Endothelial cell of umbilical vein (primary cell): ENCODE data around the gene KCTD7. TPM values are rescaled to one million over a fixed set of nuclear protein-coding genes. Genes with fewer than 3 reads are reported as not detected.

Source experiments
- BruUV-seq: library from RNA; stranded (reverse); fragments of 400-500 nt; replicated peaks from 2 replicates; lab custom pipeline; 2021; lab: Mats Ljungman, UMichigan
- CTCF ChIA-PET: fragments of 300-600, 350-600 bp; sonication (Branson Sonifier 250); formaldehyde crosslinking; loops from one replicate; lab custom pipeline; 2021; ENCODE audit warnings: antibody characterized with exemption, inconsistent platforms; lab: Charles Lee
- POLR2A ChIA-PET: fragments of 300-600, 350-600 bp; sonication (Branson Sonifier 250); formaldehyde crosslinking; loops from one replicate; lab custom pipeline; 2021; ENCODE audit warnings: antibody characterized with exemption, inconsistent platforms; lab: Charles Lee
- DNase-seq: peaks from one replicate; pipeline ENCODE4 v3.0.0-alpha.2; 2011; ENCODE audit warnings: low read depth, low spot score
- FAIRE-seq: peaks from 2 replicates; lab custom pipeline; 2011; peaks lifted over from hg19 to GRCh38; lab: Jason Lieb, UNC
- H2AFZ ChIP-seq: 2 replicates; pipeline ENCODE4 v1.6.0; 2012; ENCODE audit warnings: low read depth, low read length, control low read depth, inconsistent platforms
- H3K27ac ChIP-seq: 2 replicates; pipeline ENCODE4 v1.5.1; 2011; ENCODE audit warnings: low read depth, mild to moderate bottlenecking, control low read depth, low read length, moderate library complexity; ENCODE audit not compliant: insufficient read depth
- H3K27me3 ChIP-seq, 2 experiments: 2 replicates each; pipeline versions ENCODE4 v1.6.0 to v1.6.1; 2011; ENCODE audit warnings: low read length in 2 of 2, mixed read lengths in 1 of 2; ENCODE audit not compliant: control insufficient read depth in 2 of 2, insufficient read depth in 2 of 2
- H3K36me3 ChIP-seq, 2 experiments: 2 replicates in 1 of 2; 3 replicates in 1 of 2; pipeline ENCODE4 v1.5.1; 2011; ENCODE audit warnings: low read length in 2 of 2, mild to moderate bottlenecking in 1 of 2, moderate library complexity in 1 of 2; ENCODE audit not compliant: control insufficient read depth in 2 of 2, insufficient read depth in 2 of 2; ENCODE audit errors: extremely low read depth in 1 of 2
- H3K4me1 ChIP-seq: 3 replicates; pipeline ENCODE4 v1.5.1; 2011; ENCODE audit warnings: mild to moderate bottlenecking, low read length; ENCODE audit not compliant: control insufficient read depth, insufficient read depth; ENCODE audit errors: extremely low read depth
- H3K4me2 ChIP-seq: 2 replicates; pipeline ENCODE4 v1.6.1; 2011; ENCODE audit warnings: low read length, control low read depth, mixed read lengths; ENCODE audit not compliant: insufficient read depth
- H3K4me3 ChIP-seq, 3 experiments: fragments of 200-600 bp in 1 of 3; sonication (generic), shearing (Covaris generic) in 1 of 3; replicated peaks in 1 of 3; 2 replicates each; pipeline ENCODE4 v1.5.1; 2011 to 2016; ENCODE audit warnings: control low read depth in 3 of 3, low read length in 3 of 3, mild to moderate bottlenecking in 2 of 3, inconsistent platforms in 1 of 3, low read depth in 1 of 3, moderate library complexity in 1 of 3; ENCODE audit not compliant: insufficient read depth in 1 of 3
- H3K79me2 ChIP-seq: 2 replicates; pipeline ENCODE4 v1.6.0; 2012; ENCODE audit warnings: low read length, inconsistent platforms; ENCODE audit not compliant: control insufficient read depth, insufficient read depth
- H3K9ac ChIP-seq: replicated peaks from 2 replicates; pipeline ENCODE3; 2011; ENCODE audit warnings: low read length, control low read depth; ENCODE audit not compliant: insufficient read depth; ENCODE audit errors: extremely low read depth
- H3K9me1 ChIP-seq: replicated peaks from 3 replicates; pipeline ENCODE4 v1.6.0; 2011; ENCODE audit warnings: mild to moderate bottlenecking, low read length; ENCODE audit not compliant: control insufficient read depth, insufficient read depth; ENCODE audit errors: extremely low read depth
- H3K9me3 ChIP-seq: replicated peaks from 2 replicates; pipeline ENCODE4 v1.5.1; 2012; ENCODE audit warnings: low read length, inconsistent platforms; ENCODE audit not compliant: control insufficient read depth, insufficient read depth
- H4K20me1 ChIP-seq: replicated peaks from 2 replicates; pipeline ENCODE3; 2011; ENCODE audit warnings: mild to moderate bottlenecking, low read length; ENCODE audit not compliant: control insufficient read depth, insufficient read depth; ENCODE audit errors: extremely low read depth
- CTCF ChIP-seq, 2 donors: IDR thresholded peaks; 1 replicate in 1 of 2; 2 replicates in 1 of 2; pipeline ENCODE4 v1.5.1; 2011; ENCODE audit warnings: low read length in 2 of 2, mild to moderate bottlenecking in 2 of 2, moderate library complexity in 2 of 2, control low read depth in 1 of 2, inconsistent platforms in 1 of 2, low read depth in 1 of 2; ENCODE audit not compliant: insufficient read depth in 1 of 2; ENCODE audit errors: extremely low read depth in 1 of 2
- FOS ChIP-seq: IDR thresholded peaks from 2 replicates; pipeline ENCODE4 v1.6.1; 2011; ENCODE audit warnings: mild to moderate bottlenecking, low read length, moderate library complexity, borderline replicate concordance; ENCODE audit not compliant: insufficient read depth
- JUN ChIP-seq: IDR thresholded peaks from 2 replicates; pipeline ENCODE4 v1.6.1; 2011; ENCODE audit warnings: borderline replicate concordance, low read depth; ENCODE audit not compliant: insufficient read length, insufficient read depth
- MYC ChIP-seq: IDR thresholded peaks from one replicate; pipeline ENCODE4 v1.6.1; 2011; ENCODE audit warnings: mild to moderate bottlenecking, low read depth, low read length
- POLR2A ChIP-seq: IDR thresholded peaks from 2 replicates; pipeline ENCODE4 v1.6.1; 2012; ENCODE audit warnings: low read depth, mild to moderate bottlenecking, control low read depth, low read length
- POLR2AphosphoS5 ChIP-seq: IDR thresholded peaks from 2 replicates; pipeline ENCODE4 v1.6.1; 2012; ENCODE audit warnings: low read depth, mild to moderate bottlenecking, control low read depth, low read length, moderate library complexity; ENCODE audit not compliant: insufficient read depth
- dilution Hi-C: fragments of 300-500 bp; cut with MboI; formaldehyde crosslinking; loops from one replicate; pipeline ENCODE4 v1.15.0; 2019; ENCODE audit warnings: low sequenced_read_pairs; ENCODE audit not compliant: extremely low pct_ligation_motif_present
- intact Hi-C: fragments of 100-400 bp; cut with micrococcal nuclease; formaldehyde crosslinking; loops from one replicate; pipeline ENCODE4 v1.10.0; 2022
- polyA plus RNA-seq, 4 experiments: library from polyadenylated mRNA; depleted of rRNA in 3 of 4; stranded (reverse) in 3 of 4; unstranded in 1 of 4; fragments of >200 nt; gene quantifications; 2 replicates each; pipeline versions ENCODE4 v1.2.1 to v1.2.3, GENCODE V29; 2011 to 2012; ENCODE audit warnings: missing spikeins in 1 of 4
- total RNA-seq: library from RNA; stranded (reverse); gene quantifications from 2 replicates; pipeline ENCODE4 v1.2.3, GENCODE V29; 2021
- TF ChIP-seq, protein P1 (sequence below): IDR thresholded peaks from 2 replicates; pipeline ENCODE4 v1.6.1; 2011; ENCODE audit not compliant: insufficient read depth, insufficient read length

Gene KCTD7
- total and polyA plus RNA-seq, 2 donors (not counting 3 experiments of a cell fraction or from before 2014, with no cell fraction given), result 8.7 to 14.1 TPM

GRCh38 chr7:66629222-66630062, 761 bp downstream of the KCTD7 start:
- peak overlapping the region; percentile 57 for H3K27ac ChIP-seq
- peak; percentile 8 for FAIRE-seq
- CTCF ChIA-PET, result interaction anchor here (0.9 to 1.7 kb wide), 4 partner anchors 8 to 598 kb away, joined by 3 to 6 read pairs (median 4); no protein-coding TSS in a partner anchor
- peaks cover 5% of the 10 kb centered on the region for H3K4me1 ChIP-seq
- peaks cover 5% of the 10 kb centered on the region for H3K79me2 ChIP-seq
- peak overlapping the region; percentile 96 for H3K4me2 ChIP-seq
- H3K27me3 ChIP-seq, result no peaks in the 10 kb centered on the region
- DNase-seq, result peak; percentile 22
- TSS peak; percentile 50 for BruUV-seq
- TF ChIP-seq POLR2AphosphoS5 (no peak), CTCF (IDR thresholded peaks at IDR 0.05; ENCODE audit: extremely low read depth in 1 of 2, insufficient read depth in 1 of 2, low read depth in 1 of 2, low read length in 2 of 2) (no peak), JUN (no peak), FOS (no peak), POLR2A (no peak), MYC (no peak)
- TF ChIP-seq, protein P1, sequence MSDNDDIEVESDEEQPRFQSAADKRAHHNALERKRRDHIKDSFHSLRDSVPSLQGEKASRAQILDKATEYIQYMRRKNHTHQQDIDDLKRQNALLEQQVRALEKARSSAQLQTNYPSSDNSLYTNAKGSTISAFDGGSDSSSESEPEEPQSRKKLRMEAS, result no peak
- intact Hi-C loops (no loop called here), dilution Hi-C loops (no loop called here)
- H3K9me3 ChIP-seq, result no peaks in the 10 kb centered on the region
- POLR2A ChIA-PET, result interaction anchor here (0.5 to 1.4 kb wide), 16 partner anchors 11 to 610 kb away, joined by 3 to 5 read pairs (median 4); partner anchors contain the start of gene TYW1
- no peaks in the 10 kb centered on the region for H3K9me1 ChIP-seq
- no peaks in the 10 kb centered on the region for H3K36me3 ChIP-seq
- H3K4me3 ChIP-seq, result peak overlapping the region; percentile 61 to 90 (median 71)
- H4K20me1 ChIP-seq, result no peaks in the 10 kb centered on the region
- peak overlapping the region; percentile 59 for H3K9ac ChIP-seq
- H2AFZ ChIP-seq, result peak overlapping the region; percentile 86
